Cardiac muscle cell (in vitro differentiated cells and primary cell): ENCODE results near the gene LIN52. TPM values are rescaled to one million over a fixed set of nuclear protein-coding genes. Genes with fewer than 3 reads are reported as not detected.
A peak's percentile ranks its signal among the peaks of the same experiment; 100 is the strongest.

ENCODE experiments used
- DNase-seq, 2 donors: peaks; one replicate each; pipeline versions ENCODE4 v3.0.0 to v3.0.0-alpha.2; 2010 to 2017; ENCODE audit warnings: low read depth in 1 of 2, low spot score in 1 of 2
- H3K27ac ChIP-seq: fragments of 200-600 bp; sonication (generic); 2 replicates; pipeline ENCODE4 v1.5.1; 2016
- H3K27me3 ChIP-seq: fragments of 200-600 bp; sonication (generic); 2 replicates; pipeline ENCODE4 v1.6.0; 2016; ENCODE audit warnings: control low read depth
- H3K36me3 ChIP-seq: fragments of 200-600 bp; sonication (generic); 2 replicates; pipeline ENCODE4 v1.5.1; 2016; ENCODE audit warnings: control low read depth
- H3K4me1 ChIP-seq: fragments of 200-600 bp; sonication (generic); 2 replicates; pipeline ENCODE4 v1.8.1; 2017; ENCODE audit warnings: low read depth, mild to moderate bottlenecking, mixed run types
- H3K4me3 ChIP-seq: fragments of 200-600 bp; sonication (generic); 2 replicates; pipeline ENCODE4 v1.5.1; 2016; ENCODE audit warnings: mild to moderate bottlenecking
- H3K9me3 ChIP-seq: fragments of 200-600 bp; sonication (generic); 2 replicates; pipeline ENCODE4 v1.5.1; 2017; ENCODE audit warnings: low read depth, mild to moderate bottlenecking, control low read depth
- CTCF ChIP-seq: IDR thresholded peaks from 2 replicates; pipeline ENCODE4 v1.5.1; 2012; ENCODE audit warnings: low read depth, mild to moderate bottlenecking, low read length
- polyA plus RNA-seq: library from polyadenylated mRNA; unstranded; fragments of >200 nt; fragmentation: Nextera tagmentation; extraction: Ambion mirVana; gene quantifications from 2 replicates; pipeline ENCODE4 v1.2.1, GENCODE V29; 2016
- total RNA-seq: library from RNA; depleted of rRNA; stranded (reverse); fragments of >200 nt; gene quantifications from 2 replicates; pipeline ENCODE4 v1.2.3, GENCODE V29; 2016

LIN52 gene
- total and polyA plus RNA-seq, 2 experiments from 2014 or later, result 8.1 to 12.6 TPM

- H3K27me3 ChIP-seq, result peaks cover 28% of the 10 kb centered on the region
- H3K27ac ChIP-seq, result no peak overlapping the region
- TF ChIP-seq CTCF, result no peak
- H3K4me1 ChIP-seq, result no peaks in the 10 kb centered on the region
- no peak for DNase-seq
- no peaks in the 10 kb centered on the region for H3K9me3 ChIP-seq
- no peaks in the 10 kb centered on the region for H3K36me3 ChIP-seq
- no peak overlapping the region for H3K4me3 ChIP-seq
Observed at GRCh38 chr14:74211945-74212580, 127.3 kb downstream of the LIN52 start.

GRCh38 chr14:74213907-74214803 is 129.4 kb downstream of the LIN52 start:
- TF ChIP-seq CTCF, result no peak

GRCh38 chr14:74216671-74217070 is 131.9 kb downstream of the LIN52 start:
- Histone ChIP-seq H3K4me3 (no peak overlapping the region), H3K4me1 (no peaks in the 10 kb centered on the region), H3K27me3 (peaks cover 60% of the 10 kb centered on the region), H3K9me3 (no peaks in the 10 kb centered on the region), H3K36me3 (no peaks in the 10 kb centered on the region), H3K27ac (no peak overlapping the region)
- DNase-seq, result no peak
- TF ChIP-seq CTCF, result no peak

More at GRCh38 chr14:74213907-74214803, 129.4 kb downstream of the LIN52 start:
- H3K27ac ChIP-seq, result no peak overlapping the region
- no peaks in the 10 kb centered on the region for H3K36me3 ChIP-seq
- H3K4me3 ChIP-seq, result no peak overlapping the region
- DNase-seq, result no peak
- no peaks in the 10 kb centered on the region for H3K9me3 ChIP-seq
- H3K27me3 ChIP-seq, result peaks cover 46% of the 10 kb centered on the region
- no peaks in the 10 kb centered on the region for H3K4me1 ChIP-seq

- Histone ChIP-seq H3K27ac (no peak overlapping the region), H3K27me3 (peaks cover 60% of the 10 kb centered on the region), H3K4me3 (no peak overlapping the region), H3K9me3 (no peaks in the 10 kb centered on the region), H3K36me3 (no peaks in the 10 kb centered on the region), H3K4me1 (no peaks in the 10 kb centered on the region)
- peak; percentile 68 to 80 for DNase-seq
- TF ChIP-seq CTCF, result peak; percentile 97
Observed at GRCh38 chr14:74217672-74218448, 133.1 kb downstream of the LIN52 start.

- Histone ChIP-seq H3K27me3 (peaks cover 60% of the 10 kb centered on the region), H3K27ac (no peak overlapping the region), H3K4me1 (no peaks in the 10 kb centered on the region), H3K36me3 (no peaks in the 10 kb centered on the region), H3K9me3 (no peaks in the 10 kb centered on the region), H3K4me3 (no peak overlapping the region)
- DNase-seq, result no peak
- no peak for TF ChIP-seq CTCF
Observed at GRCh38 chr14:74218462-74218861, 133.7 kb downstream of the LIN52 start.
